ENCODE measurements around the gene PCDHGA1.
"Not testable (repeated sequence)": the region's sequence is repeated elsewhere in the genome, so short reads cannot be mapped to it uniquely, and the experiment has no call there.

Gene PCDHGA1

GRCh38 chr5:141374627-141375026 lies 44.3 kb downstream of the PCDHGA1 start:
- no peak for TF ChIP-seq CTCF (IDR thresholded peaks at IDR 0.05; ENCODE audit: borderline replicate concordance, insufficient read depth, low read depth, low read length)
- H3K4me3 ChIP-seq (ENCODE audit: low read depth, low read length), result no peak overlapping the region

GRCh38 chr5:141375444-141376155 lies 45.3 kb downstream of the PCDHGA1 start:
- not testable (repeated sequence) for H3K4me3 ChIP-seq (ENCODE audit: low read depth, low read length)

GRCh38 chr5:141382469-141383294 lies 52.4 kb downstream of the PCDHGA1 start, which contains the start of gene PCDHGA7:
TSS of gene PCDHGA7 (plus strand) at chr5:141382742. CDS start at chr5:141382900, 158 bp downstream.
- peak; percentile 36; the same call in 1 of the 2 replicates for TF ChIP-seq CTCF (IDR thresholded peaks at IDR 0.05; ENCODE audit: borderline replicate concordance, insufficient read depth, low read depth, low read length)
- peak within 1 kb of the TSS; percentile 54 for H3K4me3 ChIP-seq (ENCODE audit: low read depth, low read length)

GRCh38 chr5:141383345-141383744 lies 53.0 kb downstream of the PCDHGA1 start:
- H3K4me3 ChIP-seq (ENCODE audit: low read depth, low read length), result no peak overlapping the region
- TF ChIP-seq CTCF (IDR thresholded peaks at IDR 0.05; ENCODE audit: borderline replicate concordance, insufficient read depth, low read depth, low read length), result no peak

- no peak overlapping the region for H3K4me3 ChIP-seq (ENCODE audit: low read depth, low read length)
- TF ChIP-seq CTCF (IDR thresholded peaks at IDR 0.05; ENCODE audit: borderline replicate concordance, insufficient read depth, low read depth, low read length), result no peak
Observed at GRCh38 chr5:141384471-141385267, 54.4 kb downstream of the PCDHGA1 start.

GRCh38 chr5:141387557-141388311 lies 57.4 kb downstream of the PCDHGA1 start, which contains the start of gene PCDHGB4:
TSS of gene PCDHGB4 (plus strand) at chr5:141387698. CDS start at chr5:141387885, 187 bp downstream.
- not testable (repeated sequence) for H3K4me3 ChIP-seq (ENCODE audit: low read depth, low read length)
- TF ChIP-seq CTCF (IDR thresholded peaks at IDR 0.05; ENCODE audit: borderline replicate concordance, insufficient read depth, low read depth, low read length), result peak; percentile 31; the same call in 1 of the 2 replicates

Data from GM12875 (cell line).